Type B pancreatic cell (in vitro differentiated cells): ENCODE measurements around the gene MVB12B. TPM values are rescaled to one million over a fixed set of nuclear protein-coding genes. Genes with fewer than 3 reads are reported as not detected.

Experiments used
- DNase-seq: peaks from one replicate; pipeline ENCODE4 v3.0.0; 2021; ENCODE audit warnings: mixed read lengths; ENCODE audit not compliant: unreplicated experiment; ENCODE audit errors: extremely low spot score
- H3K27ac Mint-ChIP-seq: 2 replicates; pipeline ENCODE4 v1.8.0; 2021; ENCODE audit warnings: mild to moderate bottlenecking, mixed read lengths
- H3K27me3 Mint-ChIP-seq: 2 replicates; pipeline ENCODE4 v1.8.0; 2021; ENCODE audit warnings: mixed read lengths
- H3K36me3 Mint-ChIP-seq: 2 replicates; pipeline ENCODE4 v1.8.0; 2021; ENCODE audit warnings: mixed read lengths
- H3K4me1 Mint-ChIP-seq: one replicate; pipeline ENCODE4 v1.8.0; 2021; ENCODE audit warnings: mixed read lengths; ENCODE audit not compliant: unreplicated experiment
- H3K4me3 Mint-ChIP-seq: 2 replicates; pipeline ENCODE4 v1.8.0; 2021; ENCODE audit warnings: mild to moderate bottlenecking, mixed read lengths
- H3K9me3 Mint-ChIP-seq: 2 replicates; pipeline ENCODE4 v1.8.0; 2021; ENCODE audit warnings: mixed read lengths
- total RNA-seq: library from RNA; stranded (reverse); gene quantifications from 2 replicates; pipeline ENCODE4 v1.2.1, GENCODE V29; 2021; ENCODE audit warnings: low replicate concordance
- TF ChIP-seq, protein P1 (sequence below): fragments of 200-600 bp; sonication (generic); conservative IDR thresholded peaks from 2 replicates; pipeline ENCODE4 v1.5.0; 2021; ENCODE audit warnings: antibody characterized with exemption, mild to moderate bottlenecking

The MVB12B gene
- total RNA-seq, 1 donor from 2014 or later = 26.1 TPM

GRCh38 chr9:126377536-126377935, 50.9 kb downstream of the MVB12B start:
- Mint-ChIP-seq H3K27ac (peak overlapping the region; percentile 48), H3K36me3 (peaks cover 5% of the 10 kb centered on the region), H3K9me3 (no peaks in the 10 kb centered on the region), H3K27me3 (no peaks in the 10 kb centered on the region), H3K4me3 (no peak overlapping the region), H3K4me1 (peaks cover 78% of the 10 kb centered on the region)
- TF ChIP-seq, protein P1, sequence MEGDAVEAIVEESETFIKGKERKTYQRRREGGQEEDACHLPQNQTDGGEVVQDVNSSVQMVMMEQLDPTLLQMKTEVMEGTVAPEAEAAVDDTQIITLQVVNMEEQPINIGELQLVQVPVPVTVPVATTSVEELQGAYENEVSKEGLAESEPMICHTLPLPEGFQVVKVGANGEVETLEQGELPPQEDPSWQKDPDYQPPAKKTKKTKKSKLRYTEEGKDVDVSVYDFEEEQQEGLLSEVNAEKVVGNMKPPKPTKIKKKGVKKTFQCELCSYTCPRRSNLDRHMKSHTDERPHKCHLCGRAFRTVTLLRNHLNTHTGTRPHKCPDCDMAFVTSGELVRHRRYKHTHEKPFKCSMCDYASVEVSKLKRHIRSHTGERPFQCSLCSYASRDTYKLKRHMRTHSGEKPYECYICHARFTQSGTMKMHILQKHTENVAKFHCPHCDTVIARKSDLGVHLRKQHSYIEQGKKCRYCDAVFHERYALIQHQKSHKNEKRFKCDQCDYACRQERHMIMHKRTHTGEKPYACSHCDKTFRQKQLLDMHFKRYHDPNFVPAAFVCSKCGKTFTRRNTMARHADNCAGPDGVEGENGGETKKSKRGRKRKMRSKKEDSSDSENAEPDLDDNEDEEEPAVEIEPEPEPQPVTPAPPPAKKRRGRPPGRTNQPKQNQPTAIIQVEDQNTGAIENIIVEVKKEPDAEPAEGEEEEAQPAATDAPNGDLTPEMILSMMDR = no peak
- DNase-seq = no peak

DNA sequence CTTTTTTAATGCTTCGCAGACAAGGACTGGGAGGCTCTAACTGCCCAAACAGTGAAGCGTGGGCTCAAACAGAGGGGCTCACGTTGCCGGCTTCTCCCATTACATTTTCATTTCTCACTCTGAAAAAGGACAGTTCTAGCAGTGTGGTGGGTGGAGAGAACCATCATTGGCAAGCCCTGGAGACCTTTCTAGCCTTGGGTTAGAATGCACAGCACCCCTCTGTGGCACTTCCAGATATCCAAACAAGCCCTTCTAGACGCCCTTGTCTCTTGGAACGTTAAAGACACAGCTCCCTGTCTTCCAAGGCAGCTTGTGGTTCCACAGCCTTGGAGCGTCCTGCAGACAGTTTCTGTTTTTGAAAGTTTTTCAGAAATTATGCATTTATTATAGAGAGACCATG, 52.1 kb downstream of the MVB12B start:
- DNase-seq = no peak
- H3K9me3 Mint-ChIP-seq = no peaks in the 10 kb centered on the region
- H3K36me3 Mint-ChIP-seq = peaks cover 14% of the 10 kb centered on the region
- no peaks in the 10 kb centered on the region for H3K27me3 Mint-ChIP-seq
- H3K27ac Mint-ChIP-seq = peak overlapping the region; percentile 12
- TF ChIP-seq, protein P1 = no peak
- H3K4me3 Mint-ChIP-seq = no peak overlapping the region
- peaks cover 66% of the 10 kb centered on the region for H3K4me1 Mint-ChIP-seq

- peaks cover 56% of the 10 kb centered on the region for H3K4me1 Mint-ChIP-seq
- no peak overlapping the region for H3K27ac Mint-ChIP-seq
- H3K36me3 Mint-ChIP-seq = peaks cover 14% of the 10 kb centered on the region
- no peaks in the 10 kb centered on the region for H3K9me3 Mint-ChIP-seq
- H3K4me3 Mint-ChIP-seq = no peak overlapping the region
- DNase-seq = no peak
- TF ChIP-seq, protein P1 = no peak
- H3K27me3 Mint-ChIP-seq = no peaks in the 10 kb centered on the region
Observed at GRCh38 chr9:126379661-126380360, 53.2 kb downstream of the MVB12B start.

- H3K4me1 Mint-ChIP-seq = peaks cover 50% of the 10 kb centered on the region
- TF ChIP-seq, protein P1 = no peak
- H3K27ac Mint-ChIP-seq = no peak overlapping the region
- no peak overlapping the region for H3K4me3 Mint-ChIP-seq
- peaks cover 14% of the 10 kb centered on the region for H3K36me3 Mint-ChIP-seq
- H3K9me3 Mint-ChIP-seq = no peaks in the 10 kb centered on the region
- DNase-seq = no peak
- no peaks in the 10 kb centered on the region for H3K27me3 Mint-ChIP-seq
Observed at GRCh38 chr9:126380447-126380846, 53.8 kb downstream of the MVB12B start.

GRCh38 chr9:126381195-126381594, 54.6 kb downstream of the MVB12B start:
- no peak overlapping the region for H3K4me3 Mint-ChIP-seq
- TF ChIP-seq, protein P1 = no peak
- peaks cover 43% of the 10 kb centered on the region for H3K4me1 Mint-ChIP-seq
- peaks cover 14% of the 10 kb centered on the region for H3K36me3 Mint-ChIP-seq
- DNase-seq = no peak
- H3K27me3 Mint-ChIP-seq = no peaks in the 10 kb centered on the region
- H3K9me3 Mint-ChIP-seq = no peaks in the 10 kb centered on the region
- no peak overlapping the region for H3K27ac Mint-ChIP-seq
